Skeletal muscle satellite cell (primary cell): Measurements from ENCODE around the gene TOR1B.
"Not testable (repeated sequence)": the region's sequence is repeated elsewhere in the genome, so short reads cannot be mapped to it uniquely, and the experiment has no call there.

Experiments used
- H3K27me3 ChIP-seq: 2 replicates; pipeline ENCODE4 v1.7.0; 2013; ENCODE audit warnings: low read length; ENCODE audit not compliant: control insufficient read depth, insufficient read depth
- H3K36me3 ChIP-seq: 2 replicates; pipeline ENCODE4 v1.7.0; 2013; ENCODE audit warnings: mild to moderate bottlenecking, control low read depth, low read length; ENCODE audit not compliant: insufficient read depth
- H3K4me1 ChIP-seq: 2 replicates; pipeline ENCODE4 v1.7.0; 2013; ENCODE audit warnings: low read length; ENCODE audit not compliant: control insufficient read depth, insufficient read depth
- H3K4me2 ChIP-seq: 2 replicates; pipeline ENCODE4 v1.7.0; 2013; ENCODE audit warnings: mild to moderate bottlenecking, low read length
- H3K4me3 ChIP-seq: 2 replicates; pipeline ENCODE4 v1.7.0; 2013; ENCODE audit warnings: low read length
- H3K9ac ChIP-seq: 2 replicates; pipeline ENCODE4 v1.7.0; 2013; ENCODE audit warnings: mild to moderate bottlenecking, low read depth, low read length, moderate library complexity
- H3K9me3 ChIP-seq: replicated peaks from 2 replicates; pipeline ENCODE4 v1.7.0; 2013; ENCODE audit warnings: mild to moderate bottlenecking, control low read depth, low read length

Gene TOR1B

GRCh38 chr9:129762985-129763926 lies 39.7 kb upstream of the TOR1B start:
- H3K27me3 ChIP-seq, result peaks cover 4% of the 10 kb centered on the region
- no peaks in the 10 kb centered on the region for H3K9me3 ChIP-seq
- H3K9ac ChIP-seq, result peak overlapping the region; percentile 20
- peaks cover 27% of the 10 kb centered on the region for H3K4me1 ChIP-seq
- H3K4me2 ChIP-seq, result peak overlapping the region; percentile 27
- H3K36me3 ChIP-seq, result no peaks in the 10 kb centered on the region
- no peak overlapping the region for H3K4me3 ChIP-seq

DNA sequence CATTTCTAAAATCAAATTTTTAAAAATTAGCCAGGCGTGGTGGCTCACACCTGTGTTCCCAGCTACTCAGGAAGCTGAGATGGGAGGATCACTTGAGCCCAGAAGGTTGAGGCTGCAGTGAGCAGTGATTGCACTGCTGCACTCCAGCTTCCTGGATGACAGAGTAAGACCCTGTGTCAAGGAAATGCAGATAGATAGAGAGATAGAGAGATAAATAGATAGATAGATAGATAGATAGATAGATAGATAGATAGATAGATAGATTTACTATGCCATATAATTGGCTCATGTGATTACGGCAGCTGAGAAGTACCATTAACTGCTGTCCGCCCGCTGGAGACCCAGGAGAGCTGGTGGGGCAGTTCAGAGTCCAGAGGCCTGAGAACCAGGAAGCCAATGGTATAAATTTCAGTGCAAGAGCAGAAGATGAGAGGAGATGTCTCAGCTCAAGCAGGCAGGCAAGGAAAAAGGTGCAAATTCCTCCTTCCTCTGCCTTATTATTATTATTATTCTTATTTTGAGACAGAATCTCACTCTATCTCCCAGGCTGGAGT lies 37.1 kb upstream of the TOR1B start:
- no peaks in the 10 kb centered on the region for H3K9me3 ChIP-seq
- H3K4me3 ChIP-seq, result no peak overlapping the region
- H3K4me2 ChIP-seq, result no peak overlapping the region
- H3K36me3 ChIP-seq, result no peaks in the 10 kb centered on the region
- H3K9ac ChIP-seq, result no peak overlapping the region
- H3K4me1 ChIP-seq, result peaks cover 27% of the 10 kb centered on the region
- H3K27me3 ChIP-seq, result peaks cover 9% of the 10 kb centered on the region

DNA sequence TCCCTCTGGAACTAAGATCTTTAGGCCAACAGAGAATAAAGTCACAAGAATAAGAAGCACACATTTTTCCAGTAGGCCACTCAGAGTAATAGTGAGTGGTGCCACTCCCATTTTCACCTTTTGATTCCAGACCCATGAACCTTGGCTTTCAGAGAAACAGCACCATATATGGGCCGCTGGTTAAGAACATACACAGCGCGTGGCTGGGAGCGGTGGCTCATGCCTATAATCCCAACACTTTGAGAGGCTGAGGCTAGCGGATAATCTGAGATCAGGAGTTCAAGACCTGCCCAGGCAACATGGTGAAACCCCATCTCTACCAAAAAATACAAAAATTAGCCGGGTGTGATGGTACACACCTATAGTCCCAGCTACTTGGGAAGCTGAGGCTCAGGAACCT lies 34.5 kb upstream of the TOR1B start:
- H3K4me2 ChIP-seq, result no peak overlapping the region
- no peak overlapping the region for H3K4me3 ChIP-seq
- no peaks in the 10 kb centered on the region for H3K36me3 ChIP-seq
- no peak overlapping the region for H3K9ac ChIP-seq
- H3K9me3 ChIP-seq, result no peaks in the 10 kb centered on the region
- peaks cover 5% of the 10 kb centered on the region for H3K4me1 ChIP-seq
- H3K27me3 ChIP-seq, result peaks cover 10% of the 10 kb centered on the region

DNA sequence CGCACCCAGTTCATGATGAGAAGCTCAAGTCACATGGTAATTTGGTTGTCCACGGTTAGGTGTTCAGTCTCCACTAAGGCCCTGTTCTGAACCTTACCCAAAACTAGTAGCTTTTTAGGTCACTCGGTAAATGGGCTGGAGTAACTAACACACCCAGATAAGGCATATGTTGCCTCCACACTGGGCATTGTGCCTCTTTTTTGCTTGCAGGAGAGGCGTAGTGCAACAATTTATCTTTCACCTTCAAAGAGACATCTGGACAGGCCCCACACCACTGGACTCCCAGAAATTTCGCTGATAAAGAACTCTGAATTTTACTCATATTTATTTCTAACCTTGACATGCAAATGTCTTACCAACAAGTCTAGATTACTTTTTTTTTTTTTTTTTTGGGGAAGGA lies 33.3 kb upstream of the TOR1B start:
- Histone ChIP-seq H3K4me1 (peaks cover 7% of the 10 kb centered on the region), H3K9ac (no peak overlapping the region), H3K4me3 (no peak overlapping the region), H3K9me3 (no peaks in the 10 kb centered on the region), H3K27me3 (peaks cover 10% of the 10 kb centered on the region), H3K4me2 (no peak overlapping the region), H3K36me3 (no peaks in the 10 kb centered on the region)

DNA sequence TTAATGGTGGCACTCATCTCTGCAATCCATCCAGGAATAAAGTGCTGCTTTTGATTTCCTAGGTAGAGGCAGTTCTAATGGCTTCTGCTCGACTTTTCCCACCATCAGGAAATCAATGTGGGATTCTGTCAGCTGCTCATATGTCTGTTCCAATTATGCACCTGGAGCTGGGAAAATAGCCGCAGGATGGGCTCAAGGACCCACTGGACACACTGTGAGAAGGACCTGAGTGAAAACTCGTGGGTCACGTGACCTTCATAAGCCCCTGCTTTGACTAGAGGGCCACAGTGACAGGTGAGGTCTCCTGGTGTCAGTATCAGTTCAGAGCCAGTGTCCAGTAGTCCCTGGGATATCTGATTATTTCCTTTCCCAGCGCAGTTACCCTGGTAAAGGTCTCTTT lies 32.2 kb upstream of the TOR1B start:
- Histone ChIP-seq H3K4me2 (no peak overlapping the region), H3K27me3 (peaks cover 10% of the 10 kb centered on the region), H3K9me3 (no peaks in the 10 kb centered on the region), H3K4me3 (no peak overlapping the region), H3K9ac (no peak overlapping the region), H3K36me3 (no peaks in the 10 kb centered on the region), H3K4me1 (peaks cover 7% of the 10 kb centered on the region)

DNA sequence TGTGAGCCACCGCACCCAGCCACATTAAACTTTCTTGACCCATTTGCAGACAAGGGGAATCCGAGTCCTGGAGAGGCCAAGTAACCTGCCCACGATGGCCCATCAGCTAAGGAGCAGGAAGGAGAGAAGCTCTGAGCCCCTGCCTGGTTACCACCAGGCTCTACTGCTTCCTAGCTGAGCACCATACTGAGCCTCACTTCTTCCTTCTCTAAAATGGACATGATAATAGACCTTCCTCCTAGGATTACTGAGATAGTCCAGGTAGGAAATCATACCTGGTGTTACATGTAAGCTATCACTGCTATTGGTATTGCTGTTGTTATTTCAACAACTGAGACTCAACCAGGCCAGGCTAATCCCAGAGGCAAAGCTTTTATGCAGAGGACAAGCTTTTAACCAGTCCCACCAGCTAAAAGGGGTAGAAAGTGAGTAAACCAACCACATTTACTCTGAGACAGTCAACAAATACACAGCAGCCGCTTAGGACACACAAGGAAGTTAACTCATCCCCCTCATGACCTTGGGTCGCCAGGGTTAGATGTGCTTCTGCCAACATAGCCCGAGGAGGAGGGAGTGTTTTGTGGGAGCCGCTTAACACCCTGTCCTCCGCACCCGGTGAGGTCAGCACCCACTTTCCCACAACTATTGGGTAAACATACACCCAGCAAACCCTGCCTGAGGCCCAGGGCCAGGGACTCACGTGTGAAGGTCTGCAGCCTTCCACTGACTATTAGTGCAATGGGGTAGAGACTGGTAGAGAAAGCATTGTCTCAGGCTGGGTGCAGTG lies 29.5 kb upstream of the TOR1B start:
- Histone ChIP-seq H3K36me3 (no peaks in the 10 kb centered on the region), H3K4me3 (no peak overlapping the region), H3K4me1 (peaks cover 21% of the 10 kb centered on the region), H3K4me2 (no peak overlapping the region), H3K27me3 (peaks cover 6% of the 10 kb centered on the region), H3K9me3 (no peaks in the 10 kb centered on the region), H3K9ac (no peak overlapping the region)

DNA sequence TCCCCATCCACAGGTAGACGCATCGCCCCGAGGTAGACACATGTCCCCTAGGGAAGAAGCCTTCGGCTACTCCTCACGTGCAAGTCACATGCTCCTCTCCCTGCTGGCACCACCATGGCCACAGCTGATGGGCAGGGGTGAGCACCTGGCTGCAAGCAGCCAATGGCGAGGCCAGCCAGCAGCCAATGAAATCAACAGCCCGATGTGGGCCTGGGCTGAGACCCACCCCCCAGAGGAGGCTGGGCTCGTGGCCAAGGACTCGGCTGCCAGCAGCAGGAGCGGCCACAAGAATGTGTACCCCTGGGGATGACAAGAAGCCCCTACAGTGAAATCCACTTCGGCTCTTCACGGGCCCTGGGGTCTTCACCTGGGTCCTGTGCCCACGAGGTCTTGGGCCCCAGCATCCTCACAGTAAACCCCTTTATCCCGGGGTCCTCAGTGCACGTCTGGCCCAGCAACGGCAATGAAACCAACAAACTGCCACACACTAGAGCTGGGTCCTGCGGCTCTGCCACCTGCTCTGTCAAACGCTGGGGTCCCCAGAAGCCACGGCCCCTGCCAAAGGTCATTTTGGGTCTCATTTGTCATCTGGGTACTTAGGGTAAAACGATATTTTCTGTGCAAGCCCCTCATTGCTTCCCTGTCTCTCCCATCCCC lies 28.1 kb upstream of the TOR1B start:
- Histone ChIP-seq H3K9me3 (no peaks in the 10 kb centered on the region), H3K4me3 (no peak overlapping the region), H3K4me1 (peaks cover 21% of the 10 kb centered on the region)

DNA sequence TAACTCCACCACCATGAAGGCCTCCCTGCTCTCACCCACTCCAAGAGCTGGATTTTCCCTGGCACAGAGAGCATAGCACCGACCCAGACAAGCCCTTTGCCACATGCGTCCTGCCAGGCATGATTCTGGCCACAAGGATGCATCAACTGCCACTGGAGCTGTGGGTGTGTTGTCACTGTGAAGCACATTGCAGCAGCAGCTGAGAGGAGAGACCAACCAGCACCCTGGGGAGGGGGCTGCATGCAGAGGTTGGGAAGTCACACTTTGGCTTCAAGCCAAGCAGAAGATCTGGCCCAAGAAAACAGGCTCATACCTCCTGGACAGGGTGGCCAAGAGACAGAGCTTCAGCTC lies 27.6 kb upstream of the TOR1B start:
- no peak overlapping the region for H3K4me3 ChIP-seq
- H3K36me3 ChIP-seq, result no peaks in the 10 kb centered on the region
- peaks cover 21% of the 10 kb centered on the region for H3K4me1 ChIP-seq
- H3K9me3 ChIP-seq, result no peaks in the 10 kb centered on the region
- H3K27me3 ChIP-seq, result peaks cover 8% of the 10 kb centered on the region
- no peak overlapping the region for H3K4me2 ChIP-seq
- H3K9ac ChIP-seq, result no peak overlapping the region

More for the DNA sequence above, 28.1 kb upstream of the TOR1B start:
- Histone ChIP-seq H3K36me3 (no peaks in the 10 kb centered on the region), H3K4me2 (no peak overlapping the region), H3K27me3 (peaks cover 6% of the 10 kb centered on the region), H3K9ac (no peak overlapping the region)

GRCh38 chr9:129776096-129776495 lies 26.9 kb upstream of the TOR1B start:
- H3K4me1 ChIP-seq, result peaks cover 21% of the 10 kb centered on the region
- not testable (repeated sequence) for H3K36me3 ChIP-seq, H3K4me2 ChIP-seq

GRCh38 chr9:129776566-129776937 lies 26.4 kb upstream of the TOR1B start:
- Histone ChIP-seq H3K4me1 (peaks cover 21% of the 10 kb centered on the region), H3K9me3 (no peaks in the 10 kb centered on the region), H3K4me2 (peak overlapping the region; percentile 79), H3K9ac (peak overlapping the region; percentile 58), H3K36me3 (no peaks in the 10 kb centered on the region), H3K4me3 (peak overlapping the region; percentile 59), H3K27me3 (peaks cover 3% of the 10 kb centered on the region)

More at GRCh38 chr9:129776096-129776495, 26.9 kb upstream of the TOR1B start:
- not testable (repeated sequence) for H3K27me3 ChIP-seq, H3K9me3 ChIP-seq, H3K9ac ChIP-seq, H3K4me3 ChIP-seq
